HEK293 (cell line): ENCODE results near the gene ZNF143.
A peak's percentile ranks its signal among the peaks of the same experiment; 100 is the strongest.

Source experiments
- IKZF3 ChIP-seq: fragments of 450-650 bp; IDR thresholded peaks from 2 replicates; pipeline ENCODE4 v1.5.0; 2018; ENCODE audit warnings: missing biosample characterization, mild to moderate bottlenecking, missing genetic modification characterization, moderate library complexity
- OSR2 ChIP-seq: fragments of 450-650 bp; formaldehyde crosslinking; IDR thresholded peaks from 2 replicates; pipeline ENCODE4 v1.5.1; 2016; ENCODE audit warnings: missing biosample characterization, missing genetic modification characterization
- SP2 ChIP-seq: fragments of 450-650 bp; formaldehyde crosslinking; IDR thresholded peaks from 2 replicates; pipeline ENCODE4 v1.5.1; 2016; ENCODE audit warnings: missing biosample characterization, missing genetic modification characterization
- SP3 ChIP-seq: fragments of 450-650 bp; formaldehyde crosslinking; IDR thresholded peaks from 2 replicates; pipeline ENCODE4 v1.5.1; 2016; ENCODE audit warnings: missing biosample characterization, missing genetic modification characterization
- TRIM28 ChIP-seq: IDR thresholded peaks from 2 replicates; pipeline ENCODE4 v1.6.1; 2011; ENCODE audit warnings: low read length, control low read depth, borderline replicate concordance
- ZBTB8A ChIP-seq: fragments of 450-650 bp; formaldehyde crosslinking; IDR thresholded peaks from 2 replicates; pipeline ENCODE4 v1.5.1; 2016; ENCODE audit warnings: missing biosample characterization, missing genetic modification characterization
- ZFP69B ChIP-seq: fragments of 450-650 bp; formaldehyde crosslinking; IDR thresholded peaks from 2 replicates; pipeline ENCODE4 v1.5.1; 2016; ENCODE audit warnings: missing biosample characterization, missing genetic modification characterization
- ZNF16 ChIP-seq: fragments of 450-650 bp; formaldehyde crosslinking; IDR thresholded peaks from 2 replicates; pipeline ENCODE4 v1.5.1; 2016; ENCODE audit warnings: low read depth, missing biosample characterization, missing genetic modification characterization
- ZNF169 ChIP-seq: fragments of 450-650 bp; formaldehyde crosslinking; IDR thresholded peaks from 2 replicates; pipeline ENCODE4 v1.5.1; 2016; ENCODE audit warnings: missing biosample characterization, missing genetic modification characterization
- ZNF184 ChIP-seq: fragments of 450-650 bp; IDR thresholded peaks from 2 replicates; pipeline ENCODE4 v1.5.1; 2018; ENCODE audit warnings: missing biosample characterization, mild to moderate bottlenecking, missing genetic modification characterization
- ZNF211 ChIP-seq: fragments of 450-650 bp; formaldehyde crosslinking; IDR thresholded peaks from 2 replicates; pipeline ENCODE4 v1.5.1; 2016; ENCODE audit warnings: low read depth, missing biosample characterization, missing genetic modification characterization
- ZNF214 ChIP-seq: fragments of 450-650 bp; formaldehyde crosslinking; IDR thresholded peaks from 2 replicates; pipeline ENCODE4 v1.5.1; 2017; ENCODE audit warnings: missing biosample characterization, mild to moderate bottlenecking, missing genetic modification characterization, borderline replicate concordance
- ZNF239 ChIP-seq: fragments of 450-650 bp; formaldehyde crosslinking; IDR thresholded peaks from 2 replicates; pipeline ENCODE4 v1.5.1; 2016; ENCODE audit warnings: missing biosample characterization, missing genetic modification characterization
- ZNF302 ChIP-seq: fragments of 450-650 bp; formaldehyde crosslinking; IDR thresholded peaks from 2 replicates; pipeline ENCODE4 v1.5.1; 2016; ENCODE audit warnings: missing biosample characterization, missing genetic modification characterization, low read depth
- ZNF341 ChIP-seq: fragments of 450-650 bp; formaldehyde crosslinking; IDR thresholded peaks from 2 replicates; pipeline ENCODE4; 2016; ENCODE audit warnings: low read depth, missing biosample characterization, missing genetic modification characterization
- ZNF416 ChIP-seq: fragments of 450-650 bp; formaldehyde crosslinking; IDR thresholded peaks from 2 replicates; pipeline ENCODE4 v1.5.1; 2016; ENCODE audit warnings: missing biosample characterization, missing genetic modification characterization
- ZNF433 ChIP-seq: fragments of 450-650 bp; formaldehyde crosslinking; IDR thresholded peaks from 2 replicates; pipeline ENCODE4 v1.5.1; 2016; ENCODE audit warnings: missing biosample characterization, missing genetic modification characterization, low read depth
- ZNF521 ChIP-seq: fragments of 450-650 bp; formaldehyde crosslinking; IDR thresholded peaks from 2 replicates; pipeline ENCODE4 v1.5.1; 2017; ENCODE audit warnings: missing biosample characterization, mild to moderate bottlenecking, missing genetic modification characterization
- ZNF529 ChIP-seq: fragments of 450-650 bp; formaldehyde crosslinking; IDR thresholded peaks from 2 replicates; pipeline ENCODE4 v1.5.1; 2017; ENCODE audit warnings: missing genetic modification characterization, missing biosample characterization; ENCODE audit not compliant: insufficient replicate concordance
- ZNF544 ChIP-seq: fragments of 450-650 bp; formaldehyde crosslinking; IDR thresholded peaks from 2 replicates; pipeline ENCODE4 v1.5.0; 2017; ENCODE audit warnings: missing biosample characterization, missing genetic modification characterization
- ZNF571 ChIP-seq: fragments of 450-650 bp; formaldehyde crosslinking; IDR thresholded peaks from 2 replicates; pipeline ENCODE4 v1.5.0; 2017; ENCODE audit warnings: missing biosample characterization, missing genetic modification characterization
- ZNF654 ChIP-seq: fragments of 450-650 bp; formaldehyde crosslinking; IDR thresholded peaks from 2 replicates; pipeline ENCODE4 v1.5.1; 2016; ENCODE audit warnings: low read depth, missing biosample characterization, missing genetic modification characterization
- ZNF76 ChIP-seq: fragments of 450-650 bp; formaldehyde crosslinking; IDR thresholded peaks from 2 replicates; pipeline ENCODE4; 2016; ENCODE audit warnings: low read depth, missing biosample characterization, missing genetic modification characterization, borderline replicate concordance
- ZNF776 ChIP-seq: fragments of 450-650 bp; formaldehyde crosslinking; IDR thresholded peaks from 2 replicates; pipeline ENCODE4 v1.5.0; 2017; ENCODE audit warnings: missing biosample characterization, missing genetic modification characterization, borderline replicate concordance
- ZNF791 ChIP-seq: fragments of 450-650 bp; formaldehyde crosslinking; IDR thresholded peaks from 2 replicates; pipeline ENCODE4 v1.5.1; 2016; ENCODE audit warnings: missing biosample characterization, missing genetic modification characterization
- TF ChIP-seq, protein P1 (sequence below): fragments of 450-650 bp; formaldehyde crosslinking; IDR thresholded peaks from 2 replicates; pipeline ENCODE4 v1.5.1; 2016; ENCODE audit warnings: missing biosample characterization, missing genetic modification characterization
- TF ChIP-seq, protein P2 (sequence below): fragments of 450-650 bp; formaldehyde crosslinking; IDR thresholded peaks from 2 replicates; pipeline ENCODE4 v1.5.1; 2016; ENCODE audit warnings: missing biosample characterization, missing genetic modification characterization
- TF ChIP-seq, protein P3 (sequence below): fragments of 450-650 bp; formaldehyde crosslinking; IDR thresholded peaks from 2 replicates; pipeline ENCODE4 v1.5.1; 2016; ENCODE audit warnings: missing biosample characterization, missing genetic modification characterization
- TF ChIP-seq, protein P4 (sequence below): fragments of 450-650 bp; formaldehyde crosslinking; IDR thresholded peaks from 2 replicates; pipeline ENCODE4 v1.5.1; 2016; ENCODE audit warnings: missing biosample characterization, missing genetic modification characterization, borderline replicate concordance

ZNF143 gene

DNA sequence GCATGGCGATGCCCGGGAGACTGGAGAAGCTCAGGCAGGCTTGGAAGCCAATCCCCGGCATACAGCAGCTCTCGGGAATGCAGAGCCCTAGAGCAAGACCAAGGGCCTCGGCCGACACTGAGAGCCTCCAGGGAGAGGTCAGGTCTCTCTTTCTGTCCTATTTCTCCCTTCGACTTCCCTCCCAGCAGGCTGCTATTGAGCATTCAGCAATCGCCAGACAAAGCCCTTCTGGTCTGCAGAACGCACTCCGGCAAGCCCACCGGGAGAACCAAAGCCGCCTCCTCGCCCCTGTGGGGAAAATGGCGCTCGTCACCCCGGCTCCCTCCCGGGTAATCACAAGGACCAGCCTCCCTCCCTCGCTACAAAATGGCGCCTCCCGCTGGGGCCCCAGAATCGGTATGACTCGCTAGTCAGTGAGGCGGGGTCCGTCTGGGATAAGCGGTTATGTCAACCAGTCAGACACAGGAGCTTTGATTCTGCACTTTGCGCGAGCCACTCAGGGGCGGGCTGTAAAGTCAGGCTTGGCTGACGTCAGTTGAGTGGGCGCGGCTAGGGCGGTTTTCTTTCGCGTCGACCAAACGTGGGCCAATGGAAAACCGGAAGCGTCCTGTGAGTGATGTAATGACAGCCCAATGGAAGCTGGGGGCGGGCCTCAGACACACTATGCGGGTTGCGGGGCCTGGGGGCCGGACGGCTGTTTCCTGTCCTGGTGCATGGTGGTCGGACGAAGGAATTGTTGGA is at the start of gene ZNF143 (continued):
- TF ChIP-seq ZBTB8A (tag by site-specific recombination) = no peak
- no peak for TF ChIP-seq ZNF184 (tag by site-specific recombination)
- TF ChIP-seq SP3 (tag by site-specific recombination) = peak; percentile 98
- peak; percentile 95 for TF ChIP-seq ZNF76 (tag by site-specific recombination)
- no peak for TF ChIP-seq ZNF791 (tag by site-specific recombination)
- TF ChIP-seq ZNF776 (tag by site-specific recombination) = no peak
- TF ChIP-seq OSR2 (tag by site-specific recombination) = no peak
- TF ChIP-seq, protein P1, sequence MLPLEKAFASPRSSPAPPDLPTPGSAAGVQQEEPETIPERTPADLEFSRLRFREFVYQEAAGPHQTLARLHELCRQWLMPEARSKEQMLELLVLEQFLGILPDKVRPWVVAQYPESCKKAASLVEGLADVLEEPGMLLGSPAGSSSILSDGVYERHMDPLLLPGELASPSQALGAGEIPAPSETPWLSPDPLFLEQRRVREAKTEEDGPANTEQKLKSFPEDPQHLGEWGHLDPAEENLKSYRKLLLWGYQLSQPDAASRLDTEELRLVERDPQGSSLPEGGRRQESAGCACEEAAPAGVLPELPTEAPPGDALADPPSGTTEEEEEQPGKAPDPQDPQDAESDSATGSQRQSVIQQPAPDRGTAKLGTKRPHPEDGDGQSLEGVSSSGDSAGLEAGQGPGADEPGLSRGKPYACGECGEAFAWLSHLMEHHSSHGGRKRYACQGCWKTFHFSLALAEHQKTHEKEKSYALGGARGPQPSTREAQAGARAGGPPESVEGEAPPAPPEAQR (tag by site-specific recombination) = no peak
- no peak for TF ChIP-seq ZNF571 (tag by site-specific recombination)
- peak; percentile 96 for TF ChIP-seq SP2
- TF ChIP-seq ZNF341 (tag by site-specific recombination) = peak; percentile 96
- TF ChIP-seq ZNF654 (tag by site-specific recombination) = no peak
- 0 out of 2 replicates have a peak, but pooled peaks have one; percentile 7 for TF ChIP-seq TRIM28
- TF ChIP-seq, protein P2, sequence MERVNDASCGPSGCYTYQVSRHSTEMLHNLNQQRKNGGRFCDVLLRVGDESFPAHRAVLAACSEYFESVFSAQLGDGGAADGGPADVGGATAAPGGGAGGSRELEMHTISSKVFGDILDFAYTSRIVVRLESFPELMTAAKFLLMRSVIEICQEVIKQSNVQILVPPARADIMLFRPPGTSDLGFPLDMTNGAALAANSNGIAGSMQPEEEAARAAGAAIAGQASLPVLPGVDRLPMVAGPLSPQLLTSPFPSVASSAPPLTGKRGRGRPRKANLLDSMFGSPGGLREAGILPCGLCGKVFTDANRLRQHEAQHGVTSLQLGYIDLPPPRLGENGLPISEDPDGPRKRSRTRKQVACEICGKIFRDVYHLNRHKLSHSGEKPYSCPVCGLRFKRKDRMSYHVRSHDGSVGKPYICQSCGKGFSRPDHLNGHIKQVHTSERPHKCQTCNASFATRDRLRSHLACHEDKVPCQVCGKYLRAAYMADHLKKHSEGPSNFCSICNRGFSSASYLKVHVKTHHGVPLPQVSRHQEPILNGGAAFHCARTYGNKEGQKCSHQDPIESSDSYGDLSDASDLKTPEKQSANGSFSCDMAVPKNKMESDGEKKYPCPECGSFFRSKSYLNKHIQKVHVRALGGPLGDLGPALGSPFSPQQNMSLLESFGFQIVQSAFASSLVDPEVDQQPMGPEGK (tag by site-specific recombination) = peak; percentile 58
- TF ChIP-seq ZFP69B (tag by site-specific recombination) = no peak
- TF ChIP-seq ZNF211 (tag by site-specific recombination) = no peak
- TF ChIP-seq ZNF529 (tag by site-specific recombination) = no peak
- no peak for TF ChIP-seq ZNF302 (tag by site-specific recombination)
- TF ChIP-seq, protein P3, sequence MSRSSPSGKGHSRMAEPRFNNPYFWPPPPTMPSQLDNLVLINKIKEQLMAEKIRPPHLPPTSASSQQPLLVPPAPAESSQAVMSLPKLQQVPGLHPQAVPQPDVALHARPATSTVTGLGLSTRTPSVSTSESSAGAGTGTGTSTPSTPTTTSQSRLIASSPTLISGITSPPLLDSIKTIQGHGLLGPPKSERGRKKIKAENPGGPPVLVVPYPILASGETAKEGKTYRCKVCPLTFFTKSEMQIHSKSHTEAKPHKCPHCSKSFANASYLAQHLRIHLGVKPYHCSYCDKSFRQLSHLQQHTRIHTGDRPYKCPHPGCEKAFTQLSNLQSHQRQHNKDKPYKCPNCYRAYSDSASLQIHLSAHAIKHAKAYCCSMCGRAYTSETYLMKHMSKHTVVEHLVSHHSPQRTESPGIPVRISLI (tag by site-specific recombination) = no peak
- TF ChIP-seq ZNF521 (tag by site-specific recombination) = no peak
- TF ChIP-seq ZNF433 = no peak
- TF ChIP-seq, protein P4, sequence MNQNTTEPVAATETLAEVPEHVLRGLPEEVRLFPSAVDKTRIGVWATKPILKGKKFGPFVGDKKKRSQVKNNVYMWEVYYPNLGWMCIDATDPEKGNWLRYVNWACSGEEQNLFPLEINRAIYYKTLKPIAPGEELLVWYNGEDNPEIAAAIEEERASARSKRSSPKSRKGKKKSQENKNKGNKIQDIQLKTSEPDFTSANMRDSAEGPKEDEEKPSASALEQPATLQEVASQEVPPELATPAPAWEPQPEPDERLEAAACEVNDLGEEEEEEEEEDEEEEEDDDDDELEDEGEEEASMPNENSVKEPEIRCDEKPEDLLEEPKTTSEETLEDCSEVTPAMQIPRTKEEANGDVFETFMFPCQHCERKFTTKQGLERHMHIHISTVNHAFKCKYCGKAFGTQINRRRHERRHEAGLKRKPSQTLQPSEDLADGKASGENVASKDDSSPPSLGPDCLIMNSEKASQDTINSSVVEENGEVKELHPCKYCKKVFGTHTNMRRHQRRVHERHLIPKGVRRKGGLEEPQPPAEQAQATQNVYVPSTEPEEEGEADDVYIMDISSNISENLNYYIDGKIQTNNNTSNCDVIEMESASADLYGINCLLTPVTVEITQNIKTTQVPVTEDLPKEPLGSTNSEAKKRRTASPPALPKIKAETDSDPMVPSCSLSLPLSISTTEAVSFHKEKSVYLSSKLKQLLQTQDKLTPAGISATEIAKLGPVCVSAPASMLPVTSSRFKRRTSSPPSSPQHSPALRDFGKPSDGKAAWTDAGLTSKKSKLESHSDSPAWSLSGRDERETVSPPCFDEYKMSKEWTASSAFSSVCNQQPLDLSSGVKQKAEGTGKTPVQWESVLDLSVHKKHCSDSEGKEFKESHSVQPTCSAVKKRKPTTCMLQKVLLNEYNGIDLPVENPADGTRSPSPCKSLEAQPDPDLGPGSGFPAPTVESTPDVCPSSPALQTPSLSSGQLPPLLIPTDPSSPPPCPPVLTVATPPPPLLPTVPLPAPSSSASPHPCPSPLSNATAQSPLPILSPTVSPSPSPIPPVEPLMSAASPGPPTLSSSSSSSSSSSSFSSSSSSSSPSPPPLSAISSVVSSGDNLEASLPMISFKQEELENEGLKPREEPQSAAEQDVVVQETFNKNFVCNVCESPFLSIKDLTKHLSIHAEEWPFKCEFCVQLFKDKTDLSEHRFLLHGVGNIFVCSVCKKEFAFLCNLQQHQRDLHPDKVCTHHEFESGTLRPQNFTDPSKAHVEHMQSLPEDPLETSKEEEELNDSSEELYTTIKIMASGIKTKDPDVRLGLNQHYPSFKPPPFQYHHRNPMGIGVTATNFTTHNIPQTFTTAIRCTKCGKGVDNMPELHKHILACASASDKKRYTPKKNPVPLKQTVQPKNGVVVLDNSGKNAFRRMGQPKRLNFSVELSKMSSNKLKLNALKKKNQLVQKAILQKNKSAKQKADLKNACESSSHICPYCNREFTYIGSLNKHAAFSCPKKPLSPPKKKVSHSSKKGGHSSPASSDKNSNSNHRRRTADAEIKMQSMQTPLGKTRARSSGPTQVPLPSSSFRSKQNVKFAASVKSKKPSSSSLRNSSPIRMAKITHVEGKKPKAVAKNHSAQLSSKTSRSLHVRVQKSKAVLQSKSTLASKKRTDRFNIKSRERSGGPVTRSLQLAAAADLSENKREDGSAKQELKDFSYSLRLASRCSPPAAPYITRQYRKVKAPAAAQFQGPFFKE (tag by site-specific recombination) = no peak
- no peak for TF ChIP-seq ZNF169 (tag by site-specific recombination)
- TF ChIP-seq ZNF214 (tag by site-specific recombination) = no peak
- TF ChIP-seq ZNF544 (tag by site-specific recombination) = no peak
- no peak for TF ChIP-seq ZNF16
- no peak for TF ChIP-seq ZNF416 (tag by site-specific recombination)
- peak; percentile 56 for TF ChIP-seq IKZF3 (tag by site-specific recombination)
- no peak for TF ChIP-seq ZNF239 (tag by site-specific recombination)
